Natural killer cell (primary cell): ENCODE data around the gene TMEM175. TPM values are rescaled to one million over a fixed set of nuclear protein-coding genes. Genes with fewer than 3 reads are reported as not detected.

ENCODE experiments used
- ATAC-seq, 3 donors: fragments of 150-1000 bp in 2 of 3; fragments of 200-7000 bp in 1 of 3; cut with Tn5 transposase; 1 replicate in 1 of 3; 2 replicates in 2 of 3; pipeline ENCODE4 v1.10.0; 2021; ENCODE audit warnings: mild to moderate bottlenecking in 2 of 3, moderate library complexity in 2 of 3
- DNase-seq, 2 donors: peaks; one replicate each; pipeline versions ENCODE4 v3.0.0 to v3.0.0-alpha.2; 2013 to 2021; ENCODE audit warnings: mixed read lengths in 1 of 2
- H3K27ac ChIP-seq: one replicate; pipeline ENCODE4 v1.5.1; 2013; ENCODE audit warnings: mild to moderate bottlenecking, low read length
- H3K27me3 ChIP-seq: one replicate; pipeline ENCODE4 v1.6.1; 2013; ENCODE audit warnings: low read length; ENCODE audit not compliant: control insufficient read depth, insufficient read depth
- H3K36me3 ChIP-seq: one replicate; pipeline ENCODE4 v1.6.1; 2013; ENCODE audit warnings: low read length; ENCODE audit not compliant: control insufficient read depth, insufficient read depth
- H3K4me1 ChIP-seq: one replicate; pipeline ENCODE4 v1.6.1; 2013; ENCODE audit warnings: low read length; ENCODE audit not compliant: control insufficient read depth, insufficient read depth
- H3K4me3 ChIP-seq: one replicate; pipeline ENCODE4 v1.5.1; 2013; ENCODE audit warnings: low read length
- H3K9me3 ChIP-seq: one replicate; pipeline ENCODE4 v1.6.1; 2013; ENCODE audit warnings: low read length; ENCODE audit not compliant: control insufficient read depth, insufficient read depth
- H3K27ac Mint-ChIP-seq, 2 donors: one replicate each; pipeline ENCODE4 v1.8.0; 2022; ENCODE audit warnings: mild to moderate bottlenecking in 2 of 2, mixed read lengths in 2 of 2, moderate library complexity in 1 of 2
- H3K27me3 Mint-ChIP-seq, 2 donors: one replicate each; pipeline ENCODE4 v1.8.0; 2022; ENCODE audit warnings: low read depth in 2 of 2, mixed read lengths in 2 of 2
- H3K36me3 Mint-ChIP-seq: one replicate; pipeline ENCODE4 v1.8.0; 2022; ENCODE audit warnings: mixed read lengths
- H3K4me1 Mint-ChIP-seq, 2 donors: one replicate each; pipeline ENCODE4 v1.8.0; 2022; ENCODE audit warnings: mixed read lengths in 2 of 2
- H3K4me3 Mint-ChIP-seq: one replicate; pipeline ENCODE4 v1.8.0; 2022; ENCODE audit warnings: mild to moderate bottlenecking, moderate library complexity, mixed read lengths
- H3K9me3 Mint-ChIP-seq, 2 donors: one replicate each; pipeline ENCODE4 v1.8.0; 2022; ENCODE audit warnings: mixed read lengths in 2 of 2
- WGBS: methylation state at CpG from one replicate; pipeline ENCODE4 v1.1.7; 2013; ENCODE audit warnings: missing lambda C conversion rate; ENCODE audit not compliant: insufficient coverage; 5-methylcytosine and 5-hydroxymethylcytosine counted together
- intact Hi-C: fragments of 100-400 bp; cut with micrococcal nuclease; formaldehyde crosslinking; loops from one replicate; pipeline ENCODE4 v1.14.2; 2022
- total RNA-seq, 4 donors: library from RNA; stranded (reverse); fragments of 120-200 nt in 1 of 4; gene quantifications; one replicate each; pipeline versions ENCODE4 v1.2.3 to v1.2.4, GENCODE V29; 2013 to 2022
- TF ChIP-seq, protein P1 (sequence below): fragments of 200-600 bp; IDR thresholded peaks from one replicate; pipeline ENCODE4 v1.8.0; 2022; ENCODE audit warnings: antibody characterized with exemption

TMEM175 gene
- total RNA-seq, 3 donors from 2014 or later (not counting 1 experiment from before 2014, with no cell fraction given): 72.8 to 79.8 (median 73.2) TPM

DNA sequence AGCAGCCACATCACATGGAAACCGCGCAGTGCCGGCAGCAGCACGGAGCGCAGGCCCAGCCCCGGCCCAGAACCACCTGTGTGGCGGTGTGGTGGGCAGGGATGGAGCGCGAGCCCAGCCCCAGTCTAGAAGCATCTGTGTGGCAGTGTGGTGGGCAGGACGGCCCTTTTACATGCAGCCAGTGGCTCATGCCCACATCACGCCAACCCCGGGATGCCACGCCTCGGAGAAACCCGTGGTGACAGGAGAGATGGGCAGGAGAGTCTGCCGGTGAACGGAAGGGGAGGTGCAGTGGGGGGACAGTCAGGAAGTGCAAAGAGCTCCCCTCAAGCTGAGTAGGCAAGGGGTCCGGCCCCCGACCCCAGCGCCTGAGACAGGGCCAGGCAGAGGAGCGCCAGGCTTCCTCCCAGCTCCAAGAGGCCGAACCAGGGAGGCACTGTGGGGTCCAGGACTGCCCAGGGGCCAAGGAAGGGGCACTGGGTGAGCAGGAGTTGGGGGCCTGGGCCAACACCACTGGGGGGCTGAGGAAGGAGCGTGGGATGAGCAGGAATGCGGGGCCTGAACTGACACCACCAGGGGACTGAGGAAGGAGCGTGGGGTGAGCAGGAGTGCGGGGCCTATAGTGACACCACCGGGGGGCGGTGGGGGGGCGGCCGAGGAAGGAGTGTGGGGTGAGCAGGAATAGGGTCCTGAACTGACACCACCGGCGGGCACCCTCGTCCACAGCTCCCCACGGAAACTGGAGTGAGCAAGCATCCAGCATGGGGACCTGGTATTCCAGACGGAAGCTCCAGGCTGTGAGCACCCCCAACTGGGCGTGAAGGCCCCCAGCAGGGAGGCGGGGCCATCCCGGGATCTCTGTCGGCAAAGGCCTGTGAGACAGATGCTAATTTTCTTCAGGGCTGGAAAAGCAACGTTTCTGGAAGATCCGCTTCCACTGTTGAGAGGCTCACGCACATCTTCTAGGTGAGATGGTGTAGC is 28.9 kb upstream of the TMEM175 start:
- no peaks in the 10 kb centered on the region for H3K27me3 Mint-ChIP-seq
- peak in 1 of 3 donors; percentile 6 for ATAC-seq
- H3K36me3 Mint-ChIP-seq: no peaks in the 10 kb centered on the region
- 96% methylated on average over 42 of the region's 42 CpGs for WGBS
- peaks cover 13 to 32% of the 10 kb centered on the region in 2 donors for H3K4me1 Mint-ChIP-seq
- H3K27ac Mint-ChIP-seq: peak overlapping the region in 1 of 2 donors; percentile 77
- Histone ChIP-seq H3K4me1 (no peaks in the 10 kb centered on the region), H3K9me3 (no peaks in the 10 kb centered on the region), H3K4me3 (no peak overlapping the region), H3K27me3 (no peaks in the 10 kb centered on the region), H3K27ac (no peak overlapping the region), H3K36me3 (peaks cover 26% of the 10 kb centered on the region)
- TF ChIP-seq, protein P1, sequence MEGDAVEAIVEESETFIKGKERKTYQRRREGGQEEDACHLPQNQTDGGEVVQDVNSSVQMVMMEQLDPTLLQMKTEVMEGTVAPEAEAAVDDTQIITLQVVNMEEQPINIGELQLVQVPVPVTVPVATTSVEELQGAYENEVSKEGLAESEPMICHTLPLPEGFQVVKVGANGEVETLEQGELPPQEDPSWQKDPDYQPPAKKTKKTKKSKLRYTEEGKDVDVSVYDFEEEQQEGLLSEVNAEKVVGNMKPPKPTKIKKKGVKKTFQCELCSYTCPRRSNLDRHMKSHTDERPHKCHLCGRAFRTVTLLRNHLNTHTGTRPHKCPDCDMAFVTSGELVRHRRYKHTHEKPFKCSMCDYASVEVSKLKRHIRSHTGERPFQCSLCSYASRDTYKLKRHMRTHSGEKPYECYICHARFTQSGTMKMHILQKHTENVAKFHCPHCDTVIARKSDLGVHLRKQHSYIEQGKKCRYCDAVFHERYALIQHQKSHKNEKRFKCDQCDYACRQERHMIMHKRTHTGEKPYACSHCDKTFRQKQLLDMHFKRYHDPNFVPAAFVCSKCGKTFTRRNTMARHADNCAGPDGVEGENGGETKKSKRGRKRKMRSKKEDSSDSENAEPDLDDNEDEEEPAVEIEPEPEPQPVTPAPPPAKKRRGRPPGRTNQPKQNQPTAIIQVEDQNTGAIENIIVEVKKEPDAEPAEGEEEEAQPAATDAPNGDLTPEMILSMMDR: no peak
- no peak overlapping the region for H3K4me3 Mint-ChIP-seq
- no peak for DNase-seq
- intact Hi-C loops: no loop called here
- no peaks in the 10 kb centered on the region for H3K9me3 Mint-ChIP-seq

DNA sequence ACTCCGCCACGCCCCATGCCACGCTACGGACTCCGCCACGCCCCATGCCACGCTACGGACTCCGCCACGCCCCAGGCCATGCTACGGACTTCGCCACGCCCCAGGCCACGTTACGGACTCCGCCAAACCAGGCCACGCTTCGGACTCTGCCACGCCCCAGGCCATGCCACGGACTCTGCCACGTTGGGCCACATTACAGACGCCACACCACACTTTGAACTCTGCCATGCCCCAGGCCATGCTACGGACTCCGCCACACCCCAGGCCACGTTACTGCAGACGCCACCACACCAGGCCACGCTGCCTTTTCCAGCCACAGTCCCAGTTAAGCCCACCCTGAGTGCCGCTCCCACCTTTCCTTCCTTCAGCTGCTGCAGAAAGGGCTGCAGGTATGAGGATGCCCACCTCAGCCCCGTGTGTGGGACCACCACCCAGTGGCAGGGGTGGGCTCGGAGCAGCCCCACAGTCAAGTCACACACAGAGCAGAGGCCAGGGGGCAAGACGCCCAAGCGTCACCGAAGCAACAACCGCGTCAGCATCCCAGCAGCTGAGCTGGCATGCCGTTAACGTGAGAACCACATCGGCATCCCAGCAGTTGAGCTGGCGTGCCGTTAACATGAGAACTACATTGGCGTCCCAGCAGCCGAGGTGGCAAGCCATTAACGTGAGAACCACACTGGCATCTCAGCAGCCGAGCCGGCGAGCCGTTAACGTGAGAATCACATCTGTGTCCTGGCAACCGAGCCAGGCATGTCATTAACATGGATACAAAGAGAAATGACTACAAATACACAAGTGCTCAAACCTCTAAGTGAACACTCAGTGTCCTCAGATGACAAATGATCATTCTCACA is 26.5 kb upstream of the TMEM175 start:
- Histone ChIP-seq H3K4me3 (no peak overlapping the region), H3K9me3 (no peaks in the 10 kb centered on the region), H3K27ac (no peak overlapping the region), H3K27me3 (no peaks in the 10 kb centered on the region), H3K36me3 (peaks cover 30% of the 10 kb centered on the region), H3K4me1 (no peaks in the 10 kb centered on the region)
- intact Hi-C loops: no loop called here
- Mint-ChIP-seq H3K9me3 (no peaks in the 10 kb centered on the region), H3K27ac (peak overlapping the region; percentile 40 to 46), H3K4me1 (peaks cover 0 to 25% of the 10 kb centered on the region in 2 donors), H3K4me3 (no peak overlapping the region), H3K27me3 (no peaks in the 10 kb centered on the region), H3K36me3 (no peaks in the 10 kb centered on the region)
- TF ChIP-seq, protein P1: no peak
- ATAC-seq: no peak
- 98% methylated on average over 49 of the region's 49 CpGs for WGBS
- no peak for DNase-seq

DNA sequence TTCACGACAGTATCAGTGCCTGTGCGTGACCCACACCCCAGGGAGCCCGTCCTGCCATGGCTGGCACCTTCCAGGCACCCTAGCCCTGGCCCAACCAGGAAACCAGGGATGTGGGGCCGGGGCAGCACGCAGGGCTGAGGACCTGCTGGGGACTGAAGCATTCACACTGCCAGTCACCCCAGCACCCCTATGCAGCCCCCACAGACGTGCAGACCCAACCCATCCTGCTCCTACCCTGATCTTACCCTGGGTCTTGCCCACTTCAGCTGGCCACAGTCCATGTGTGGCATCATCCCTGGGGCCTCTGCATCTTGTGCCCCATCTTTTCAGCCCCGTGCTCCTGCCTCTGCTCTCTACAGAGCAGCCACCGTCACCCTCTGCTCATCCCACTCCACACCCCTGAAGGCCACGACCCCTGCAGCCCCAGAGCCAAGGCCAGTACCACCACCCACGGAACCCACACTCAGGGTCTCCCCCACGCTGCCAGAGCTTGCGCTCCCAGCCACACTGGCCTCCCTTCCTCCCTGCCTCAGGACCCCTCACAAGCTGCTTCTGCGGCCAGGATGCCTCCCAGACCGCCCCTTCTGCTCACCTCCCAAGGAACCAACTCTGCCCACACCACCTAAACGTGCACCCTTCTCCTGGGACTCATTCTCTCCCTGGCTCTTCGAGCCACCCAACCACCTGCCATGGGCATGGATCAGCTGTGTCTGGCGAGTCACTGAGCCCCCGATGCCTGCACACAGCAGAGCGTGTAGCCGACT is 25.7 kb upstream of the TMEM175 start:
- Mint-ChIP-seq H3K27ac (peak overlapping the region; percentile 23 to 84), H3K9me3 (no peaks in the 10 kb centered on the region), H3K4me1 (peaks cover 0 to 30% of the 10 kb centered on the region in 2 donors), H3K4me3 (no peak overlapping the region), H3K36me3 (no peaks in the 10 kb centered on the region), H3K27me3 (no peaks in the 10 kb centered on the region)
- WGBS: 98% methylated on average over 20 of the region's 20 CpGs
- TF ChIP-seq, protein P1: no peak
- no peak overlapping the region for H3K27ac ChIP-seq
- H3K9me3 ChIP-seq: no peaks in the 10 kb centered on the region
- H3K36me3 ChIP-seq: peaks cover 37% of the 10 kb centered on the region
- intact Hi-C loops: no loop called here
- H3K4me1 ChIP-seq: no peaks in the 10 kb centered on the region
- no peak for DNase-seq
- no peaks in the 10 kb centered on the region for H3K27me3 ChIP-seq
- no peak overlapping the region for H3K4me3 ChIP-seq
- ATAC-seq: no peak
